HCT116 (cell line): Measurements from ENCODE around the gene ARHGAP12. TPM values are rescaled to one million over a fixed set of nuclear protein-coding genes. Genes with fewer than 3 reads are reported as not detected.

Experiments used
- ATAC-seq: fragments of 200-7000 bp; cut with Tn5 transposase; 2 replicates; pipeline ENCODE4 v1.9.1; 2020; ENCODE audit warnings: mild to moderate bottlenecking, moderate library complexity
- BruUV-seq: library from RNA; stranded (reverse); fragments of 400-500 nt; replicated peaks from 2 replicates; lab custom pipeline; 2021; lab: Mats Ljungman, UMichigan
- CTCF ChIA-PET: fragments of 300-600 bp; sonication (Branson Sonifier 250); formaldehyde crosslinking; loops from one replicate; lab custom pipeline; 2021; ENCODE audit warnings: antibody characterized with exemption; lab: Charles Lee
- POLR2A ChIA-PET: fragments of 300-600, 350-600 bp; sonication (Branson Sonifier 250); formaldehyde crosslinking; loops from one replicate; lab custom pipeline; 2021; ENCODE audit warnings: antibody characterized with exemption; lab: Charles Lee
- RAD21 ChIA-PET, 2 experiments: fragments of 300-600 bp; sonication (Branson Sonifier 250); formaldehyde crosslinking; loops; one replicate each; lab custom pipeline; 2023; ENCODE audit warnings: low total read pairs in 2 of 2; ENCODE audit not compliant: uncharacterized antibody in 2 of 2, unreplicated experiment in 2 of 2, low non-redundant PET in 1 of 2; lab: Charles Lee
- DNase-seq: peaks from one replicate; pipeline ENCODE4 v3.0.0-alpha.2; 2010; ENCODE audit warnings: low read depth, low spot score
- H2AFZ ChIP-seq: fragments of 200-600 bp; shearing (Covaris generic), sonication (generic); 2 replicates; pipeline ENCODE4 v1.6.1; 2017; ENCODE audit warnings: low read depth, mixed run types, mixed read lengths, antibody characterized with exemption, low read length; ENCODE audit not compliant: poor library complexity, severe bottlenecking
- H3K27ac ChIP-seq: 2 replicates; pipeline ENCODE4 v1.5.1; 2012; ENCODE audit warnings: low read depth, low read length
- H3K27me3 ChIP-seq: fragments of 200-600 bp; sonication (generic); 2 replicates; pipeline ENCODE4 v1.6.1; 2016; ENCODE audit warnings: mixed run types, low read length, mixed read lengths; ENCODE audit not compliant: insufficient read depth
- H3K36me3 ChIP-seq, 2 experiments: fragments of 200-500 bp in 1 of 2; fragments of 200-600 bp in 1 of 2; sonication (Bioruptor generic) in 1 of 2; sonication (generic) in 1 of 2; 2 replicates each; pipeline versions ENCODE4 v1.5.1 to v1.6.1; 2014 to 2016; ENCODE audit warnings: low read length in 2 of 2, inconsistent platforms in 1 of 2, mixed read lengths in 1 of 2, mixed run types in 1 of 2; ENCODE audit not compliant: insufficient read depth in 2 of 2, control insufficient read depth in 1 of 2
- H3K4me1 ChIP-seq, 2 experiments: fragments of 200-600 bp in 1 of 2; sonication (generic) in 1 of 2; 2 replicates each; pipeline versions ENCODE4 v1.5.1 to v1.6.1; 2012 to 2017; ENCODE audit warnings: low read length in 2 of 2, inconsistent platforms in 1 of 2, mild to moderate bottlenecking in 1 of 2, mixed read lengths in 1 of 2, mixed run types in 1 of 2, moderate library complexity in 1 of 2; ENCODE audit not compliant: insufficient read depth in 2 of 2, control insufficient read depth in 1 of 2
- H3K4me2 ChIP-seq: fragments of 200-600 bp; sonication (generic); 2 replicates; pipeline ENCODE4 v1.6.1; 2017; ENCODE audit warnings: mixed run types, low read length, mixed read lengths
- H3K4me3 ChIP-seq, 2 experiments: fragments of 200-600 bp in 1 of 2; sonication (generic) in 1 of 2; replicated peaks in 1 of 2; 2 replicates each; pipeline ENCODE4 v1.5.1; 2011 to 2016; ENCODE audit warnings: low read length in 2 of 2, control low read depth in 1 of 2, low read depth in 1 of 2, mild to moderate bottlenecking in 1 of 2, mixed read lengths in 1 of 2, mixed run types in 1 of 2
- H3K79me2 ChIP-seq: fragments of 200-600 bp; sonication (generic); 2 replicates; pipeline ENCODE4 v1.6.1; 2017; ENCODE audit warnings: mild to moderate bottlenecking, mixed run types, low read length, moderate library complexity, mixed read lengths; ENCODE audit not compliant: insufficient read depth
- H3K9ac ChIP-seq: fragments of 200-600 bp; sonication (generic); 2 replicates; pipeline ENCODE4 v1.6.1; 2016; ENCODE audit warnings: low read length, mixed read lengths
- H3K9me2 ChIP-seq: fragments of 200-600 bp; sonication (generic), shearing (Covaris generic); 2 replicates; pipeline ENCODE4 v1.6.1; 2017; ENCODE audit warnings: mixed run types, mild to moderate bottlenecking, moderate library complexity; ENCODE audit not compliant: insufficient read depth
- H3K9me3 ChIP-seq, 2 experiments: fragments of 200-500 bp in 1 of 2; fragments of 200-600 bp in 1 of 2; sonication (Bioruptor generic) in 1 of 2; sonication (generic) in 1 of 2; 2 replicates each; pipeline ENCODE4 v1.6.1; 2014 to 2017; ENCODE audit warnings: low read length in 2 of 2, mixed read lengths in 2 of 2, inconsistent platforms in 1 of 2, low read depth in 1 of 2, mild to moderate bottlenecking in 1 of 2, mixed run types in 1 of 2, moderate library complexity in 1 of 2; ENCODE audit not compliant: control insufficient read depth in 1 of 2, insufficient read depth in 1 of 2
- H4K20me1 ChIP-seq: fragments of 200-600 bp; sonication (generic), shearing (Covaris generic); 2 replicates; pipeline ENCODE4 v1.6.1; 2017; ENCODE audit warnings: mixed run types, mild to moderate bottlenecking, moderate library complexity; ENCODE audit not compliant: insufficient read depth
- ATF3 ChIP-seq: IDR thresholded peaks from 2 replicates; pipeline ENCODE4 v1.6.1; 2012
- CBX3 ChIP-seq: IDR thresholded peaks from 2 replicates; pipeline ENCODE4 v1.6.1; 2012; ENCODE audit warnings: low read depth
- CEBPB ChIP-seq: IDR thresholded peaks from 2 replicates; pipeline ENCODE4 v1.6.1; 2012; ENCODE audit warnings: low read depth
- ELF1 ChIP-seq: IDR thresholded peaks from 2 replicates; pipeline ENCODE4 v1.6.1; 2012; ENCODE audit warnings: low read depth, borderline replicate concordance
- EZH2 ChIP-seq: fragments of 200-600 bp; sonication (generic); IDR thresholded peaks from 2 replicates; pipeline ENCODE4 v1.6.1; 2017; ENCODE audit warnings: antibody characterized with exemption, mixed run types
- JUND ChIP-seq: IDR thresholded peaks from 2 replicates; pipeline ENCODE4 v1.6.1; 2012
- POLR2A ChIP-seq: IDR thresholded peaks from 2 replicates; pipeline ENCODE4 v1.7.0; 2011; ENCODE audit warnings: borderline replicate concordance; ENCODE audit not compliant: insufficient read depth, insufficient read length; ENCODE audit errors: extremely low read depth
- POLR2AphosphoS5 ChIP-seq: IDR thresholded peaks from 2 replicates; pipeline ENCODE4 v1.6.1; 2011; ENCODE audit warnings: mild to moderate bottlenecking, low read depth, low read length, moderate library complexity
- SIN3A ChIP-seq: IDR thresholded peaks from 2 replicates; pipeline ENCODE4 v1.6.1; 2012; ENCODE audit warnings: low read depth
- SP1 ChIP-seq: IDR thresholded peaks from 2 replicates; pipeline ENCODE4 v1.6.1; 2012; ENCODE audit warnings: low read depth
- SRF ChIP-seq: IDR thresholded peaks from 2 replicates; pipeline ENCODE4 v1.6.1; 2012; ENCODE audit warnings: low read depth
- TCF7L2 ChIP-seq: IDR thresholded peaks from 2 replicates; pipeline ENCODE4 v1.7.0; 2011; ENCODE audit warnings: borderline replicate concordance, inconsistent platforms; ENCODE audit not compliant: insufficient read depth, insufficient read length; ENCODE audit errors: extremely low read depth
- YY1 ChIP-seq: IDR thresholded peaks from 2 replicates; pipeline ENCODE4 v1.6.1; 2011; ENCODE audit warnings: low read length, low read depth, moderate library complexity, mild to moderate bottlenecking; ENCODE audit not compliant: insufficient replicate concordance; ENCODE audit errors: extremely low read depth
- ZBTB33 ChIP-seq: IDR thresholded peaks from 2 replicates; pipeline ENCODE4 v1.6.1; 2011; ENCODE audit warnings: mild to moderate bottlenecking, low read length, moderate library complexity; ENCODE audit not compliant: insufficient replicate concordance; ENCODE audit errors: extremely low read depth
- ZNF274 ChIP-seq: fragments of 200-500 bp; sonication (Bioruptor generic); IDR thresholded peaks from 2 replicates; pipeline ENCODE4 v1.6.1; 2014; ENCODE audit warnings: mild to moderate bottlenecking, low read depth, low read length, inconsistent platforms
- intact Hi-C: fragments of 100-400 bp; cut with micrococcal nuclease; formaldehyde crosslinking; loops from 2 replicates; pipeline ENCODE4 v1.10.0; 2022
- total RNA-seq: library from RNA; stranded (reverse); gene quantifications from one replicate; pipeline ENCODE4 v1.2.1, GENCODE V29; 2021; ENCODE audit not compliant: unreplicated experiment
- TF ChIP-seq, protein P1 (sequence below): IDR thresholded peaks from 2 replicates; pipeline ENCODE4 v1.6.1; 2012; ENCODE audit warnings: low read depth

Gene ARHGAP12
- total RNA-seq, 1 experiment from 2014 or later: 80.3 TPM

GRCh38 chr10:31820778-31821369 is 107.8 kb downstream of the ARHGAP12 start:
- POLR2A ChIA-PET: no interaction called here
- H3K27ac ChIP-seq: no peak overlapping the region
- H3K4me3 ChIP-seq: no peak overlapping the region
- H3K4me1 ChIP-seq: no peaks in the 10 kb centered on the region
- BruUV-seq: no TSS peak
- TF ChIP-seq EZH2 (no peak), POLR2A (no peak), SP1 (no peak), SRF (no peak), CEBPB (no peak), JUND (no peak), CBX3 (no peak), YY1 (no peak), POLR2AphosphoS5 (no peak), ATF3 (no peak), ELF1 (no peak), TCF7L2 (no peak), ZBTB33 (no peak), ZNF274 (no peak), SIN3A (no peak)
- TF ChIP-seq, protein P1, sequence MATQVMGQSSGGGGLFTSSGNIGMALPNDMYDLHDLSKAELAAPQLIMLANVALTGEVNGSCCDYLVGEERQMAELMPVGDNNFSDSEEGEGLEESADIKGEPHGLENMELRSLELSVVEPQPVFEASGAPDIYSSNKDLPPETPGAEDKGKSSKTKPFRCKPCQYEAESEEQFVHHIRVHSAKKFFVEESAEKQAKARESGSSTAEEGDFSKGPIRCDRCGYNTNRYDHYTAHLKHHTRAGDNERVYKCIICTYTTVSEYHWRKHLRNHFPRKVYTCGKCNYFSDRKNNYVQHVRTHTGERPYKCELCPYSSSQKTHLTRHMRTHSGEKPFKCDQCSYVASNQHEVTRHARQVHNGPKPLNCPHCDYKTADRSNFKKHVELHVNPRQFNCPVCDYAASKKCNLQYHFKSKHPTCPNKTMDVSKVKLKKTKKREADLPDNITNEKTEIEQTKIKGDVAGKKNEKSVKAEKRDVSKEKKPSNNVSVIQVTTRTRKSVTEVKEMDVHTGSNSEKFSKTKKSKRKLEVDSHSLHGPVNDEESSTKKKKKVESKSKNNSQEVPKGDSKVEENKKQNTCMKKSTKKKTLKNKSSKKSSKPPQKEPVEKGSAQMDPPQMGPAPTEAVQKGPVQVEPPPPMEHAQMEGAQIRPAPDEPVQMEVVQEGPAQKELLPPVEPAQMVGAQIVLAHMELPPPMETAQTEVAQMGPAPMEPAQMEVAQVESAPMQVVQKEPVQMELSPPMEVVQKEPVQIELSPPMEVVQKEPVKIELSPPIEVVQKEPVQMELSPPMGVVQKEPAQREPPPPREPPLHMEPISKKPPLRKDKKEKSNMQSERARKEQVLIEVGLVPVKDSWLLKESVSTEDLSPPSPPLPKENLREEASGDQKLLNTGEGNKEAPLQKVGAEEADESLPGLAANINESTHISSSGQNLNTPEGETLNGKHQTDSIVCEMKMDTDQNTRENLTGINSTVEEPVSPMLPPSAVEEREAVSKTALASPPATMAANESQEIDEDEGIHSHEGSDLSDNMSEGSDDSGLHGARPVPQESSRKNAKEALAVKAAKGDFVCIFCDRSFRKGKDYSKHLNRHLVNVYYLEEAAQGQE: no peak
- TF ChIP-seq, all 23 proteins: peak for 0
- no peaks in the 10 kb centered on the region for H3K27me3 ChIP-seq
- H2AFZ ChIP-seq: no peak overlapping the region
- H3K9me3 ChIP-seq: no peaks in the 10 kb centered on the region
- ATAC-seq (no peak), DNase-seq (no peak)
- ChIA-PET CTCF (interaction anchor here (0.9 kb wide), 2 partner anchors 12 to 50 kb away, joined by 3 read pairs; no protein-coding TSS in a partner anchor), RAD21 (no interaction called here)
- 0 out of 2 replicates have a peak, but pooled peaks cover 4% of the 10 kb centered on the region for H4K20me1 ChIP-seq
- H3K36me3 ChIP-seq: peaks cover 26 to 28% of the 10 kb centered on the region in 2 experiments; a peak in 3 of 4 replicates
- no peaks in the 10 kb centered on the region for H3K9me2 ChIP-seq
- H3K4me2 ChIP-seq: no peak overlapping the region
- no peak overlapping the region for H3K9ac ChIP-seq
- intact Hi-C loops: no loop called here
- peaks cover 37% of the 10 kb centered on the region for H3K79me2 ChIP-seq
